GM21515 (cell line): ENCODE data around the gene IMPG1.

Experiments
- ATAC-seq: cut with Tn5 transposase; IDR thresholded peaks from one replicate; pipeline ENCODE4 v1.9.1; 2021; ENCODE audit not compliant: unreplicated experiment

Gene IMPG1

DNA sequence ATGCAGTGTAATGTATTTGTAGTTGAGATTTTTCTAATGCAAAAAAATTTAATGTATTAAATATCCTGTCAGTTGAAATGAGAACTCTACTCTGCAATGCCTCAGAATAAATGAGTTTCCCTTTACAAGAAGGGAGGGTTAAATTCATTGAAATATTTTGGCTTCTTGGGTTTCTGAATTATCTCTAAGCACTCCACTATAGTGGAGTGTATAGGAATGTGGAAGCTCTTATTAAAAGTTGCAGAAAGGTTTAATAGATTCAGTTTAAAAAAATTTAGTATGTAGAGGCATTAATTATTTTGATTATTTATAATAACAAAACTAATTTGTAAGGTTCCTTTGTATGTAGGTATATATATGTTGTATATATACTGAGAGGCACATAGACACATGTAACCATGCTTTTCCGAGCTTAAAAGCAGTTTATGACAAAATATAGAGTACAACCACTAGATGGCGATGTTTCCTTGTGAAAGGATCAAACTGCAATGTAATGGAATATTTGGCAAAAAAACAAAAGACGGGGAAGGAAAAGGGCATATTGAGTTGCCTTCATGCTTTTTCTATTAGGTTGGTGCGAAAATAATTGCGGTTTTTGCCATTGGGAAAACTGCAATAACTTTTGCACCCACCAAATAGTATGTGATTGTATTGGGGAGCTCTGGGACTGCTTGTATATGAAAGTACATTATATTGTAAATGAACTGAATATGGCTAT, 179.2 kb downstream of the IMPG1 start:
- ATAC-seq: peak; percentile 82

DNA sequence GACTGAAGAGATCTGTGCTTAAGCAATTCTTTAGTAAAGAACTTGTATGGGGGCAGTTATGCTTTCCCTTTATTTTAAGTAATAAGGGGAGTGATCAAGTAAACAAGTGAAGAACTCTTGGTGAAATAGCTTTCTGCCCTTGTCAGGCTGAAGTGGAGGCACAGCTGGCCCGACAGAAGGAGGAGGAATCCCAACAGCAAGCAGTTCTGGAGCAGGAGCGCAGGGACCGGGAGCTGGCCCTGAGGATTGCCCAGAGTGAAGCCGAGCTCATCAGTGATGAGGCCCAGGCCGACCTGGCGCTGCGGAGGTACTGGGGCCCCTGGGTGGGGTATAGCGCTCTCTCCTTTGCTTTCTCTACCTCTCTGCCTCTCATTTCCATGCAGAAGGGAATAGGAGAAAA, 180.1 kb downstream of the IMPG1 start:
- ATAC-seq: no peak

DNA sequence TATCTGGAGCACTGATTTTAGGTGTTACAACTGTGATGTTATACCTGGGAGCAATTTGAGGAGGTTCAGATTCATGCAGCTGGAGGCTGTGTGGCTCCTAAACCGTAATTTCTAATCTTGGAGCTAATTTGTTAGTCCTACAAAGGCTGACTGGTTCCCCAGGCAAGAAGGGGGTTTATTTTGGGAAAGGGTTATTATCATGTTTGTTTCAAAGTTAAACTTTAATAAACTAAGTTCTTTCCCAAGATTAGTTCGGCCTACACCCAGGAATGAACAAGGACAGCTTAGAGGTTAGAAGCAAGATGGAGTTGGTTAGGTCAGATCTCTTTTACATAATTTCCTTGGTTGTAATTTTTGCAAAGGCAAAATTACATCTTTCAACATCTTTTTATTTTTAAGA, 187.6 kb downstream of the IMPG1 start:
- no peak for ATAC-seq

GRCh38 chr6:75882734-75883133, 189.7 kb downstream of the IMPG1 start:
- no peak for ATAC-seq

- no peak for ATAC-seq
Measured at GRCh38 chr6:75880305-75880704, 192.2 kb downstream of the IMPG1 start.

GRCh38 chr6:75876152-75876551, 196.3 kb downstream of the IMPG1 start:
- ATAC-seq: no peak

- no peak for ATAC-seq
Measured at GRCh38 chr6:75874224-75874623, 198.2 kb downstream of the IMPG1 start.
